Fibroblast of peridontal ligament (primary cell): ENCODE measurements around the gene PCP2.
A peak's percentile ranks its signal among the peaks of the same experiment; 100 is the strongest.

ENCODE experiments used
- DNase-seq: peaks from one replicate; pipeline ENCODE4 v3.0.0-alpha.2; 2010; ENCODE audit errors: extremely low read depth

Gene PCP2

DNA sequence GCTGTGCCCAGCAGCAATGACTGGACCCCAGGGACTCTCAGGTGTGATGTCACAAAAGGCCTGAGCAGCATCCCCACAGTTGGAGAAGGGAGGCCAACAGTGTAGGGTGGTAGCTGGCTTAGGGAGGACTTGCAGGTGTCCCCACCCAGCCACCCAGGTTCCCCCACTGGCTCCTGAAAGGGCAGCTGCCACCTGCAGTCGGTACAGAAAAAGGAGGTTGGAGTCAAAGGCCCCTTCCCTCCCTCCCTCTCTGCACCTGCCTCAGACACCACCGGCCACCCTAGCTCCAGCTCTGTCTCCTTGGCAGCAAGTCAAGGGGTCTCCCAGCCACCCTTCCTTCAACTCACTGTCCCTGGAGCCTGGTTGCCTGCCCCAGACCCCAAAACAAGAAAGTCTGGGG is at the start of gene PCP2:
Gene PCP2, minus strand, starts transcription at position 22 of the 400 bp plus-strand sequence. CDS start 262 bp downstream, outside the sequence.
- no peak for DNase-seq

DNA sequence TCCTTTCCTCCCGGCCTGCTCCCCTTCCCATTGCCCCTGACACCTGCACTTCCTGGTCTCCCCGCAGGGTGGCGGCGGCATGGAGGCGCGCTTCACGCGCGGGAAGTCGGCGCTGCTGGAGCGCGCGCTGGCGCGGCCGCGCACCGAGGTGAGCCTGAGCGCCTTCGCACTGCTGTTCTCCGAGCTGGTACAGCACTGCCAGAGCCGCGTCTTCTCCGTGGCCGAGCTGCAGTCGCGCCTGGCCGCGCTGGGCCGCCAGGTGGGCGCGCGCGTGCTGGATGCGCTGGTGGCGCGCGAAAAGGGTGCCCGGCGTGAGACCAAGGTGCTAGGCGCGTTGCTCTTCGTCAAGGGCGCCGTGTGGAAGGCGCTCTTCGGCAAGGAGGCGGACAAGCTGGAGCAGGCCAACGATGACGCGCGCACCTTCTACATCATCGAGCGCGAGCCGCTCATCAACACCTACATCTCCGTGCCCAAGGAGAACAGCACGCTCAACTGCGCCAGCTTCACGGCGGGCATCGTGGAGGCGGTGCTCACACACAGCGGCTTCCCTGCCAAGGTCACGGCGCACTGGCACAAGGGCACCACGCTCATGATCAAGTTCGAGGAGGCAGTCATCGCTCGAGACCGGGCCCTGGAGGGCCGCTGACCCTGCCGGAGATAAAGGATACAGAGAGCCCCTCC is 48.8 kb upstream of the PCP2 start:
- no peak for DNase-seq

GRCh38 chr19:7681340-7682174 is 48.0 kb upstream of the PCP2 start:
- peak; percentile 68 for DNase-seq

DNA sequence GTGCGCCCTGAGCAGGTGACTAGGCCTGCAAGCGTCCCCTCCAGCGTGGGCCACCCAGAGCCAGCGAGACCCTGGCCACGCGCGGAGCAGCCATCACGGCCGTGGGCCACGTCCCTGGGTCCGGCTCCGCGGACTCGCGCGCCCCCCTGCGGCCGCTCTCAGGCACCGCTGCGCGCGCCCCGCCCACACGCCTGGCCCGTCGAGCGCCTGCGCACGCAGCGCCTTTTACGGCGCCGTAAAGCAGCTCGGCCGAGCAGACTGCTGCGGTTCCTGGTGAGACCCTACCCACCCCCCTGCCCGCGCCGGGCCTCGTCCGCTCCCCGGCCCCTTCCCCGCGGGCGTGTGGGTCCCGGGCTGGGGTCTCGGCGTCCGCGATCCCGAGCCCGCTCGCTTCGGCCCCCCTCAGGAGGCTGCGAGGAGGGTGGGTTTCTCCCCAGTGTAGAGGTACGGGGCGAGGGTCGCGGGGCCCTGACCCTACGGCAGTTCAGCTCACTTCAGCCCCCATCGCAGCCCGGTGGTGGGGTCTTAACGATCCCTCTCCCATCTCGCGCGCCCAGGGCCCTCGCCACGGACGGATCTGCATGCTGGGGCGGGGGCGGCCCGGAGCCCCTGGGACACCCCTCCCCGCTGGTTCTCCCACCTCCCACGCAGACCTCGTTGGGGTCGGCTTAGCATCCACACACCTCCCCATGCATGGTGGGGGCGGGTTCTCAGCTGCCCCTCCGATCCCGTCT is 47.3 kb upstream of the PCP2 start, which contains the start of gene TRAPPC5:
Gene TRAPPC5, plus strand, starts transcription at position 228 of the 734 bp plus-strand sequence. CDS start 1,421 bp downstream, outside the sequence.
- DNase-seq = peak; percentile 59

DNA sequence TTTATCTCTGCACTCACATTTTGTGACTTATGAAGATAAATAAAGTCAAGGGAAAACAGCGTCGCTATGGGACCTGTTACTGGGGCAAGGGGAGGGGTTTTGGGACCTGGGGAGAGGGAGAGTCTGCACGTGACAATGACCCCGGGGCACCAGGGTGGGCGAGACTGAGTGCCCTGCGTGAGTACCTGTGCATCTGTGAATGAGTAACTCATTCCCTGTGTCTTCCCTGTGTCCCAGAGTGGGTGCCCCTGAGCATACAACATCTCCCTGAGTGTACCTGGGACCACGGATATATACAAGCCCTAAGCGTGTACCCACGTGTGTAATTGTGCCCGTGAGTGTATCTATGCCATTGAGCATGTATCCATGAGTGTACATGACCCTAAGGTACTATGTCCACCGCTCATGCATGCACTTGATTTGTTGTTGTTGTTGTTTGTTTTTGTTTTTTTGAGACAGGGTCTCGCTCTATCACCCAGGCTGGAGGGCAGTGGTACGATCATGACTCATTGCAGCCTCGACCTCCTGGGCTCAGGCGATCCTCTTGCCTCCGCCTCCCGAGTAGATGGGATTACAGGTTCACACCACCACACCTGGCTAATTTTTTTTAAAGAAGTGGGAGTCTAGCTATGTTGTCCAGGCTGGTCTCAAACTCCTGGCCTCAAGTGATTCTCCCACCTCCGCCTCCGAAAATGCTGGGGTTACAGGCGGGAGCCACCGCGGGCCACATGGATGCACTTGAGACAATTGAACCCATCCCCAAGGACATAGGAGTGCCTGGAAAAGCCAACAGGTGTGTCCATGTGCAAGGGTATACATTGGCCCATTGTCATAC is 46.5 kb upstream of the PCP2 start:
- no peak for DNase-seq

DNA sequence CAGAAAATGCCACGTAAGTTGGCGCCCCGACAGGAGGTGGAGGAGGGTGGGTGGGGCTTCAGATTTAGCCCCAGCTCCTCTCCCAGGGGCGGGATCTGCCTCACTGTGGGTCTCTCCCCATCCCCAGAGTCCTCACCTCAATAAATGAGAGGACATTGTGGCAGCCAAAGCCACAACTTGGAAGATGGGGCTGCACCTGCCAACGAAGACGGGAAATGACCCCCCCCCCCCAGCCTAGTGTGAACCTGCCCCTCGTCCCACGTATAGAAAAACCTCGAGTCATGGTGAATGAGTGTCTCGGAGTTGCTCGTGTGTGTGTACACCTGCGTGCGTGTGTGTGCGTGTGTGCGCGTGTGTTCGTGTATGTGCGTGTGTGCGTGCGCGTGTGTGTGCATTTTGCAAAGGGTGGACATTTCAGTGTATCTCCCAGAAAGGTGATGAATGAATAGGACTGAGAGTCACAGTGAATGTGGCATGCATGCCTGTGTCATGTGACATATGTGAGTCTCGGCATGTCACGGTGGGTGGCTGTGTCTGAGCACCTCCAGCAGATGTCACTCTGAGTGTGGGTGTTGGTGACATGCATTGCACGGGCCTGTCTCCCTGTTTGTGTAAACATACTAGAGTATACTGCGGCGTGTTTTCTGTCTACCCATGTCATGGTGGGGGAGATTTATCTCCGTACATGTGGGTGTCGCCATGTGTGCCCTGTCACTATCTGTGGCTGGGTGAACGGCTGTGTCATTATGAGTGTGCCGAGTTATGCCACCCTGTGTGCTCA is 45.6 kb upstream of the PCP2 start:
- no peak for DNase-seq

DNA sequence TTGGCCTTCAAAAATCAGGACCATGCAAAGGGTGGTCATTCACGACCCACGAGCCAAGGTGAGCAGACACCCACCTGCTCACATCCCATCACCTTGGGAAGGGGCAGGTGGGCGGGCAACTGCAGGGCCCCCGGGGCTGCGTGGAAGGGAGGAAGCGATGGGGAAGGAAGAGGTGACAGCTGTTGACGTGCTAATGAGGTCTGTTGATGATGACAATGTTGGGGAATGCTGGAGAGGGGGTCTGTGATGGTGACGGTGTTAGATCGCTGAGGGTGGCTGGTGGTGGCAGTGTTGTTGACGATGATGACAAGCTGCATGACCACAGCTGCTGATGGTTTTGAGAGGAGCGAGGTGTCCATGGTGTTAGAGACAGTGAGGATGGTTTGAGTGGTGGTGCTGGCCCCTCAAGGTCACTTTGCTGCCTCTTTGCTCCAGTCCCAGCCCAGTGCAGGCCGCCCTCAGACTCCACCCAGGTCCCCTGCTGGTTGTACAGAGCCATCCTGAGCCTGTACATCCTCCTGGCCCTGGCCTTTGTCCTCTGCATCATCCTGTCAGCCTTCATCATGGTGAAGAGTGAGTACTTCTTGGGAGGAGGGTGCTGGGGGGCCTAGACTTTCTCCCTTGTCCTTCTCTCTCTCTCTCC is 44.3 kb upstream of the PCP2 start:
- DNase-seq = no peak

DNA sequence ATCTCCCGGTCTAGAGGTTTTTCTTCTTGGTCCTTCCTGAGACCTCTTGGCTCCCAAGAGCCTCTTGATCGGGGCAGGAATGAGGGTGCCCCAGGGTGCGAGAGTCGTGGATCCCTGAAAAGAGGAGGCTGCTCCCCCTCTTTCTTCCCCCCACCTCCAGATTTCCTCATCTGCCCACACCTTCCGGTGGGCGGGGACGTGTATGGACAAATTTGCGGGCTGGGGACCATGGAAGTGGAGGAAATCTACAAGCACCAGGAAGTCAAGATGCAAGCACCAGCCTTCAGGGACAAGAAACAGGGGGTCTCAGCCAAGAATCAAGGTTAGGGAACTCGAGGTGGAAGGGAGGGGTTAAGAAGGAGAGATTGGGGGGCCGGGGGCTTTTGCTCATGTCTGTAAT is 43.3 kb upstream of the PCP2 start, which contains the start of gene MCEMP1:
Gene MCEMP1, plus strand, starts transcription at position 237 of the 400 bp plus-strand sequence. Its CDS starts 31 bp downstream, at position 268.
- no peak for DNase-seq

DNA sequence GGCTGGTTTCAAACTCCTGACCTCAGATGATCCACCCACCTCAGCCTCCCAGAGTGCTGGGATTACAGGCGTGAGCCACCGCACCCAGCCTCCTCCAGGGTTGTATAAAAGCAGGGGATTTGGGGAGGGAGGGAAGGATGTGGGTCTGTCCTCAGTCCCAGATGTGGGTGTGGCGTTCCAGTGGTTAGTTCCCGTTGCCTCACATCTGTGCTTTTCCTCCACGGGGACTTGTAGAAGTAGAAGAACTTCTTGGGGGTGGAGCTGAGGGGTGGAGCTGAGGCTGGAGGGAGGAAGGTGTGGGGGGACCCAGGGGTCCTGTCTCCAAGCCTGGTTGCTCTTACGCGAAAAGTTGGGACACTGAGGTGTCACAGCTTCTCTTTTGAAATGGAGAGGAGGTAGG is 42.9 kb upstream of the PCP2 start:
- DNase-seq = no peak

GRCh38 chr19:7674010-7675005 is 40.8 kb upstream of the PCP2 start:
- peak; percentile 79 for DNase-seq

GRCh38 chr19:7672522-7672921 is 39.0 kb upstream of the PCP2 start:
- no peak for DNase-seq

DNA sequence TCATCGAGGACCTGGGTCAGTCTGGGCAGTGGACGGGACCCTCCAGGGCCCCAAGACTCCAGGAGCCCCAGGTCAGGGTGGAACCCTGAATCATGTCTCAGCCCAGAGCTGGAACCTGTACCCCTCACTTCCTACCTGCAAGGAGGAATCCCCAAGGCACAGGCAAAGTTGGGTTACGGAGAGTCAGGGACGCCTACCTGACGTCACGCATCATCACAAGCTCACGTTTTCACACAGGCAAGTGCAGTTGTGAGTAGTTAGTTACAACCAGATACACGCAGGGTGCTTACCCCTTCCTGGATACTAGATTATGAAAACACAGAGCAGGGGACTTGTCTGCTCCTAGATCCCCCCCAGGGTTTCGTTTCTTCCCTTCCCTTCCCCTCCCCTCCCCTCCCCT is 37.3 kb upstream of the PCP2 start:
- DNase-seq = no peak

DNA sequence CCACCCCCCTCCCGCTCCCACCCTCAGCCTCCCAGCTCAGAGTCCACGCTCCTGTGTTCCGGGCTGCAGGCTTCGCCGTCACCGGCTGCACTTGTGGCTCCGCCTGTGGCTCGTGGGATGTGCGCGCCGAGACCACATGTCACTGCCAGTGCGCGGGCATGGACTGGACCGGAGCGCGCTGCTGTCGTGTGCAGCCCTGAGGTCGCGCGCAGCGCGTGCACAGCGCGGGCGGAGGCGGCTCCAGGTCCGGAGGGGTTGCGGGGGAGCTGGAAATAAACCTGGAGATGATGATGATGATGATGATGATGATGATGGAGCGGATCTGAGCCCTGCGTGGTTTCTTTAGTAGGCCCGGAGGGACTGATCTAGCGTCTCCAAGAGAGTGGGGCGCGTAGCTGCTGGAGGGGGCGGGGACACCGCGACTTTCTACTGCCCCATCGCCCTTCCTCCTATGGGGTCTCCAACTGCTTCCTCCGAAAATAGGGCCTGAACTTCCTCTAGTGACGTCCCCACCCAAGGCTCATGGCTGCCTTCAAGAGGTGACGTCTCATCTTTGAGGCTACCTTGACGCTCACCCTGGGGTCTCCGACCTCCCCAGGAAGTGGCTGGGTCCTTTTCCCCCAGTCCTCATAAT is 36.7 kb upstream of the PCP2 start:
- no peak for DNase-seq

GRCh38 chr19:7669641-7670040 is 36.1 kb upstream of the PCP2 start:
- no peak for DNase-seq

DNA sequence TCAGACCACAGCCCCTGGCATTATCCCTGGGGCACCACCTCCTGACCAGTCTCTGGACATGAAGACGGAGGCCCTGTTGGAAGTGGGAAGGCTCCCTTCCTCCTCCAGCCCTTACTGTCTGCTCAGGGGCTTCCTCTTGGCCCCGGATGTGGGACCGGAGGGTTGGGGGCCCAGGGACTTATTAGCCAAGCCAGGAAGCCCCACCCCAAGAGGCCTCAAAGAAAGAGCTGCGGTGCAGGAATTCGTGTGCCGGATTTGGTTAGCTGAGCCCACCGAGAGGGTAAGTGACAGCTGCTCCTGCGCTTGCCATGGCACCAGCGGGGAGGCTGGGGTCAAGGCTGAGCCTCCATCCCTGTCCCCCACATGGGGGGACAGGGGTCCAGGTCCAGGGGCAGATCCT is 35.3 kb upstream of the PCP2 start, which contains the start of gene RETN:
Gene RETN, plus strand, starts transcription at position 208 of the 400 bp plus-strand sequence. CDS start 278 bp downstream, outside the sequence.
- DNase-seq = no peak

- peak; percentile 88 for DNase-seq
Observed at GRCh38 chr19:7665076-7665475, 31.6 kb upstream of the PCP2 start.

DNA sequence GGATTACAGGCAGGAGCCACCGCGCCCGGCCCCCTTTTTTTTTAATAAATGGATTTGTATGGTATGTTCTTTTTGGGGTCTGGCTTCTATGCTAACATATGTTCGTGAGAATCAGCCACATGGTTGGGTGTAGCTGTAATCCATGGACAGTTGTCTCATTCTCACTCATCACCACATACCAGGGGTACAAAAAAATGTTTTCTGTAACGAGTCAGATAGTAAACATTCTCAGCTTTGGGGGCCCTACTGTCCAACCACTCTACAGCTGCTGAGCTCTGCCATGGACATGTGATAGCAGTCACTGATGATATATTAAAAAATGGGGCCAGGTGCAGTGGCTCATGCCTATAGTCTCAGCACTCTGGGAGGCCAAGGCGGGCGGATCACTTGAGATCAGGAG is 30.2 kb upstream of the PCP2 start:
- no peak for DNase-seq

- DNase-seq = no peak
Observed at GRCh38 chr19:7662657-7663056, 29.1 kb upstream of the PCP2 start.
